WTC11 (cell line): ENCODE results near the gene WDR90. TPM values are rescaled to one million over a fixed set of nuclear protein-coding genes. Genes with fewer than 3 reads are reported as not detected.

Source experiments
- FOXP1 ChIP-seq: sonication (generic); formaldehyde crosslinking; IDR thresholded peaks from 2 replicates; pipeline ENCODE4 v1.8.0; 2022; ENCODE audit warnings: missing genetic modification reagents, mild to moderate bottlenecking, moderate library complexity, borderline replicate concordance
- NR1H2 ChIP-seq: sonication (generic); formaldehyde crosslinking; IDR thresholded peaks from 2 replicates; pipeline ENCODE4 v1.9.0; 2021; ENCODE audit warnings: mild to moderate bottlenecking, moderate library complexity, missing genetic modification reagents
- NR3C1 ChIP-seq: sonication (generic); formaldehyde crosslinking; conservative IDR thresholded peaks from 2 replicates; pipeline ENCODE4 v1.8.1; 2023; ENCODE audit warnings: low read depth, mild to moderate bottlenecking, missing genetic modification reagents
- ZBTB21 ChIP-seq: sonication (generic); formaldehyde crosslinking; IDR thresholded peaks from 2 replicates; pipeline ENCODE4 v1.8.1; 2023; ENCODE audit warnings: mild to moderate bottlenecking, missing genetic modification reagents, borderline replicate concordance
- ZNF219 ChIP-seq: sonication (generic); formaldehyde crosslinking; IDR thresholded peaks from 2 replicates; pipeline ENCODE4 v1.8.0; 2023; ENCODE audit warnings: missing genetic modification reagents, mild to moderate bottlenecking, borderline replicate concordance
- ZNF317 ChIP-seq: sonication (generic); formaldehyde crosslinking; IDR thresholded peaks from 2 replicates; pipeline ENCODE4 v1.8.1; 2023; ENCODE audit warnings: low read depth, mild to moderate bottlenecking, moderate library complexity, missing genetic modification reagents, borderline replicate concordance
- ZNF396 ChIP-seq: fragments of 250-450 bp; sonication (Bioruptor Pico); IDR thresholded peaks from 2 replicates; pipeline ENCODE4 v1.8.0; 2021; ENCODE audit warnings: mild to moderate bottlenecking, moderate library complexity, borderline replicate concordance
- ZNF423 ChIP-seq: fragments of 250-450 bp; sonication (Bioruptor Pico); IDR thresholded peaks from 2 replicates; pipeline ENCODE4 v2.1.2; 2022; ENCODE audit warnings: mild to moderate bottlenecking, moderate library complexity
- total RNA-seq: library from RNA; stranded (reverse); gene quantifications from 3 replicates; pipeline ENCODE4 v1.2.3, GENCODE V29; 2021
- TF ChIP-seq, protein P1 (sequence below): sonication (generic); formaldehyde crosslinking; IDR thresholded peaks from 2 replicates; pipeline ENCODE4 v1.8.1; 2023; ENCODE audit warnings: mild to moderate bottlenecking, missing genetic modification reagents, borderline replicate concordance
- TF ChIP-seq, protein P2 (sequence below): sonication (generic); formaldehyde crosslinking; conservative IDR thresholded peaks from 2 replicates; pipeline ENCODE4 v1.8.1; 2022; ENCODE audit warnings: mild to moderate bottlenecking, missing genetic modification reagents
- TF ChIP-seq, protein P3 (sequence below): sonication (generic); formaldehyde crosslinking; IDR thresholded peaks from 2 replicates; pipeline ENCODE4 v1.8.0; 2022; ENCODE audit warnings: mild to moderate bottlenecking, missing genetic modification reagents
- TF ChIP-seq, protein P4 (sequence below): fragments of 250-450 bp; sonication (Bioruptor Pico); IDR thresholded peaks from 2 replicates; pipeline ENCODE4 v1.9.0; 2021; ENCODE audit warnings: moderate library complexity, mild to moderate bottlenecking, inconsistent platforms, borderline replicate concordance
- TF ChIP-seq, protein P5 (sequence below): sonication (generic); formaldehyde crosslinking; IDR thresholded peaks from 2 replicates; pipeline ENCODE4 v1.8.0; 2023; ENCODE audit warnings: missing genetic modification reagents
- TF ChIP-seq, protein P6 (sequence below): fragments of 250-450 bp; sonication (Bioruptor Pico); conservative IDR thresholded peaks from 2 replicates; pipeline ENCODE4 v1.9.0; 2021; ENCODE audit warnings: mild to moderate bottlenecking

WDR90 gene
- total RNA-seq, 1 experiment from 2014 or later, result 75.8 TPM

DNA sequence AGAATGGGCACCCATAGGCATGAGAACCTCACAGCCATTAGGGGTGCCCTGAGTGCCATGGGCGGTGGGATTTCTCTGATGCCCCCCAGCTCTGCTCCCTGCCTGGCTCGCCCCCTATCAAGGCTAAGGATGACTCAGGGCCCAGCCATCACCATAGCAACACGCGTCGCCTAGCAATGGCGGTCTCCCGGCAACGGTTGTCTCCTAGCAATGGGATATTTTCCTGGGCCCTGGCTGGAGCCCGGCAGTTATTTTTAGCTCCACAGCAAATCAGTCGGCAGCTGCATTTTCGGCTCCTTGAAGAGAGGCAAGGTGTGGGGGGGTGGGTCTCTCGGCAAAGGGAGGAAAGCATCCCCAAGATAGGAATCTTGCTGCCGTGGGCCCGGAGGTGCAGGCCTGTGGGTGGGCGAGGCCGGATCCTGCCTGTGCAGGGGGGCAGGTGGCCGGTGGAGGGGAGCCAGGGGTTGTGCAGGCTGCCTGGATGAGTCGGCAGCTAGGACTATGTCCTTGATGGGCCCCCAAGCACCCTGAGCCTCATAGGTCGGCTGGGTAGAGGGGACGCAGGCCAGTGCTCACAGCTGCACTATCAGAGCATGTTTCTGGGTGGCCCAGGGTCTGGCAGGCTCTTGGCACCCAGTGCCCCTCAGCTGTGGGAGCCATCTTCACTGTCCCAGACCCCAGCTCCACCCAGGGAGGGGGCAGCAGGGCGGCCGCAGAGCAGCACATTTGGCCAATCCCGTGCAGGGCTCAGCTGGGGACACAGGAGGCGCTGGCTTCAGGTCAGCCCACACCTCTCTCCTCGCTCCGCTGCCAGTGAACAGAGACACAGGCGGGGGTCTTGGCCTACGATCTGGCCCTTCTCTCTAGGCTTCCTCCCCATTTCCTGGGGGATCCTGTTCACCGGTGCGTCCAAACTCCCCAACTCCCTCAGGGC lies 60.7 kb downstream of the WDR90 start (continued):
- TF ChIP-seq, protein P1, sequence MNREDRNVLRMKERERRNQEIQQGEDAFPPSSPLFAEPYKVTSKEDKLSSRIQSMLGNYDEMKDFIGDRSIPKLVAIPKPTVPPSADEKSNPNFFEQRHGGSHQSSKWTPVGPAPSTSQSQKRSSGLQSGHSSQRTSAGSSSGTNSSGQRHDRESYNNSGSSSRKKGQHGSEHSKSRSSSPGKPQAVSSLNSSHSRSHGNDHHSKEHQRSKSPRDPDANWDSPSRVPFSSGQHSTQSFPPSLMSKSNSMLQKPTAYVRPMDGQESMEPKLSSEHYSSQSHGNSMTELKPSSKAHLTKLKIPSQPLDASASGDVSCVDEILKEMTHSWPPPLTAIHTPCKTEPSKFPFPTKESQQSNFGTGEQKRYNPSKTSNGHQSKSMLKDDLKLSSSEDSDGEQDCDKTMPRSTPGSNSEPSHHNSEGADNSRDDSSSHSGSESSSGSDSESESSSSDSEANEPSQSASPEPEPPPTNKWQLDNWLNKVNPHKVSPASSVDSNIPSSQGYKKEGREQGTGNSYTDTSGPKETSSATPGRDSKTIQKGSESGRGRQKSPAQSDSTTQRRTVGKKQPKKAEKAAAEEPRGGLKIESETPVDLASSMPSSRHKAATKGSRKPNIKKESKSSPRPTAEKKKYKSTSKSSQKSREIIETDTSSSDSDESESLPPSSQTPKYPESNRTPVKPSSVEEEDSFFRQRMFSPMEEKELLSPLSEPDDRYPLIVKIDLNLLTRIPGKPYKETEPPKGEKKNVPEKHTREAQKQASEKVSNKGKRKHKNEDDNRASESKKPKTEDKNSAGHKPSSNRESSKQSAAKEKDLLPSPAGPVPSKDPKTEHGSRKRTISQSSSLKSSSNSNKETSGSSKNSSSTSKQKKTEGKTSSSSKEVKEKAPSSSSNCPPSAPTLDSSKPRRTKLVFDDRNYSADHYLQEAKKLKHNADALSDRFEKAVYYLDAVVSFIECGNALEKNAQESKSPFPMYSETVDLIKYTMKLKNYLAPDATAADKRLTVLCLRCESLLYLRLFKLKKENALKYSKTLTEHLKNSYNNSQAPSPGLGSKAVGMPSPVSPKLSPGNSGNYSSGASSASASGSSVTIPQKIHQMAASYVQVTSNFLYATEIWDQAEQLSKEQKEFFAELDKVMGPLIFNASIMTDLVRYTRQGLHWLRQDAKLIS (CRISPR knock-in tag), result no peak
- TF ChIP-seq ZNF219 (CRISPR knock-in tag) (no peak), ZNF423 (CRISPR knock-in tag) (no peak), ZBTB21 (CRISPR knock-in tag) (no peak), ZNF317 (CRISPR knock-in tag) (no peak), FOXP1 (CRISPR knock-in tag) (no peak), NR3C1 (CRISPR knock-in tag) (no peak), NR1H2 (CRISPR knock-in tag) (no peak), ZNF396 (CRISPR knock-in tag) (no peak)
- TF ChIP-seq, protein P2, sequence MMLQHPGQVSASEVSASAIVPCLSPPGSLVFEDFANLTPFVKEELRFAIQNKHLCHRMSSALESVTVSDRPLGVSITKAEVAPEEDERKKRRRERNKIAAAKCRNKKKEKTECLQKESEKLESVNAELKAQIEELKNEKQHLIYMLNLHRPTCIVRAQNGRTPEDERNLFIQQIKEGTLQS, result no peak
- TF ChIP-seq, protein P3, sequence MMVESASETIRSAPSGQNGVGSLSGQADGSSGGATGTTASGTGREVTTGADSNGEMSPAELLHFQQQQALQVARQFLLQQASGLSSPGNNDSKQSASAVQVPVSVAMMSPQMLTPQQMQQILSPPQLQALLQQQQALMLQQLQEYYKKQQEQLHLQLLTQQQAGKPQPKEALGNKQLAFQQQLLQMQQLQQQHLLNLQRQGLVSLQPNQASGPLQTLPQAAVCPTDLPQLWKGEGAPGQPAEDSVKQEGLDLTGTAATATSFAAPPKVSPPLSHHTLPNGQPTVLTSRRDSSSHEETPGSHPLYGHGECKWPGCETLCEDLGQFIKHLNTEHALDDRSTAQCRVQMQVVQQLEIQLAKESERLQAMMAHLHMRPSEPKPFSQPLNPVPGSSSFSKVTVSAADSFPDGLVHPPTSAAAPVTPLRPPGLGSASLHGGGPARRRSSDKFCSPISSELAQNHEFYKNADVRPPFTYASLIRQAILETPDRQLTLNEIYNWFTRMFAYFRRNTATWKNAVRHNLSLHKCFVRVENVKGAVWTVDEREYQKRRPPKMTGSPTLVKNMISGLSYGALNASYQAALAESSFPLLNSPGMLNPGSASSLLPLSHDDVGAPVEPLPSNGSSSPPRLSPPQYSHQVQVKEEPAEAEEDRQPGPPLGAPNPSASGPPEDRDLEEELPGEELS, result no peak
- TF ChIP-seq, protein P4, sequence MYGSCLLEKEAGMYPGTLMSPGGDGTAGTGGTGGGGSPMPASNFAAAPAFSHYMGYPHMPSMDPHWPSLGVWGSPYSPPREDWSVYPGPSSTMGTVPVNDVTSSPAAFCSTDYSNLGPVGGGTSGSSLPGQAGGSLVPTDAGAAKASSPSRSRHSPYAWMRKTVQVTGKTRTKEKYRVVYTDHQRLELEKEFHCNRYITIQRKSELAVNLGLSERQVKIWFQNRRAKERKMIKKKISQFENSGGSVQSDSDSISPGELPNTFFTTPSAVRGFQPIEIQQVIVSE, result no peak
- TF ChIP-seq, protein P5, sequence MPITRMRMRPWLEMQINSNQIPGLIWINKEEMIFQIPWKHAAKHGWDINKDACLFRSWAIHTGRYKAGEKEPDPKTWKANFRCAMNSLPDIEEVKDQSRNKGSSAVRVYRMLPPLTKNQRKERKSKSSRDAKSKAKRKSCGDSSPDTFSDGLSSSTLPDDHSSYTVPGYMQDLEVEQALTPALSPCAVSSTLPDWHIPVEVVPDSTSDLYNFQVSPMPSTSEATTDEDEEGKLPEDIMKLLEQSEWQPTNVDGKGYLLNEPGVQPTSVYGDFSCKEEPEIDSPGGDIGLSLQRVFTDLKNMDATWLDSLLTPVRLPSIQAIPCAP (CRISPR knock-in tag), result no peak
- TF ChIP-seq, protein P6, sequence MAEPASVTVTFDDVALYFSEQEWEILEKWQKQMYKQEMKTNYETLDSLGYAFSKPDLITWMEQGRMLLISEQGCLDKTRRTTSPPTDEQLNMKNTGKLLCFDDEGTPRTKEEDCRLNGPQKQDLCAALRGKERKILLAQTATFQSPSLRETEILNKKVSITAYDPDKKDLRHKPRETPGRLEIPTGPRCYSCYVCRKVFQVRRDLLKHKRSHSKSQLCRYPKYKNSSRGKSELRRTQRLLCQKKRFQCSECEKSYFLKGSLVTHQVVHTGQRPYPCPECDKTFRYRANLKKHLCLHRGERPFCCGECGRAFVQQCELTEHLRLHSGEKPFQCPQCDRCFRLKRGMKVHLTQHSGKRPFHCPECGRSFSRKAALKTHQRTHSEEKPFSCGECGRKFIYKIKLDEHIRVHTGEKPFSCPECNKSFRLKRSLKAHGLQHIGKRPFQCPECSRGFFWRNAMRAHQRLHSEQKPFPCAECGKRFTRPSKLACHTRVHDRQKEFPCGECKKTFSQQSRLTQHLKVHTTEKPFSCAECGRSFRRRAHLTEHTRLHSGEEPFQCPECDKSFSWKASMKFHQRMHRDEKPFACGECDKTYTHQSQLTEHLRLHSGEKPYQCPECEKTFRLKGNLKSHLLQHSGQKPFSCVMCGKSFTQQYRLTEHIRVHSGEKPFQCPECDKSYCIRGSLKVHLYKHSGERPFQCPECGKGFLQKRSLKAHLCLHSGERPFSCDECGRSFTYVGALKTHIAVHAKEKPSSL (CRISPR knock-in tag), result no peak
- TF ChIP-seq, all 79 proteins: peak for 0
